NCI-H526 (cell line): ENCODE measurements around the gene WDR82.

Experiments
- DNase-seq, 2 experiments: peaks; one replicate each; lab custom pipeline; 2025; lab: John Stamatoyannopoulos, UW

The WDR82 gene

DNA sequence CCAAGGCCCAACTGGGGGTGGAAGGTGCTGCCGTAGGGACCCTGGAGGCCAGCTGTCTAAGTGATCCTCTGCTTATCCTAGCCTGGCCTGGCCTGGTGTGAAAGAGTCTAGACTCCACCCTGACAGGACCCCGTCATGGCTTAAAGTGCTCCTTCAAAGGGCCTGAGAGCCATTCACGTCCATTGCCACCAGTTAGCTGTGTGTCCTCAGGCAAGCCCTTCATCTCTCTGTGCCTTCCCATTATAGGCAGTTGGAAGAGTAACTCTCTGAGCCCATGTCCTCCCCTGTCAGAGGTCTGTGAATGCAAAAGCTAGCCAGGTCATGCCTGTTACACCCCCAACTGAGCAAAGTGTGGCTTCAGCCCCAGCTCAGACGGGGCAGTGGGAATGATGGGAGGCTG lies 28.5 kb upstream of the WDR82 start:
- DNase-seq, result no peak

DNA sequence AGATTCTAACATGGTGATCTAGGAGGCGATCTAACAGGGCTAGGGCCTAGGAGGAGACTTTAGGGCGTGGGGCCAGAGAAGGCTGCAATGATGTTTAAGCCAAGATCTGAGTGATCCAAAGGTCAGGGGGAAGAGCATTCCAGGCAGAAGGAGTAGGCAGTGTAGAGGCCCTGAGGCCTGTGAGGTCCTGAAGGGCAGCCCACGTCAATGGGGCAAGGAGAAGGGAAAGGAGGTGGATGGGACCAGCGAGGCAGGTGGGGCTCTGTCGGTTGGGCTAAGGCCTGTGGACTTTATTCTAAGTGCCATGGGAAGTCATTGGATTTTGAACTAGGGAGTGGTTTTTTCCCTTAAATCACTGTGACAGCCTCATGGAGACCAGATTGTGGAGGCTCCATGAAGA lies 27.5 kb upstream of the WDR82 start:
- DNase-seq, result no peak

DNA sequence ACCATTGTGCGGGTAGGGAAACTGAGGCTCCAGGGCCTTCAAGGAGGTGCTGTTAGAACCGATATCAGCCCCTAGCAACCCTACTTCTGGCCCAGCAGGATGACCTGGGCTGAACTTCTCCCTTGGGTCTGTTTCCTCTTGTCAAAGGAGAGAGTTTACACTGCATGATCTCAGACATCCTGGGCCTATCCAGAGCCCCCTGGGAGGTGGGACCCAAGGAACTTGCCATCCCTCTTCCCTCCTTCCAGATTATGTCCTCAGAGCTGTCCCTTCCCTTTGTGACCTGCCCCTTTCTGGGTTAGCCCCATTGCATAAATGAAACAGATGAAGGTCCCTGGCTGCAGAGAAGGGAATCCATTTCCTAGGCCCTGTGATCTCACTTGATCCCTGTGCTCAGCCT lies 25.4 kb upstream of the WDR82 start:
- DNase-seq, result no peak

DNA sequence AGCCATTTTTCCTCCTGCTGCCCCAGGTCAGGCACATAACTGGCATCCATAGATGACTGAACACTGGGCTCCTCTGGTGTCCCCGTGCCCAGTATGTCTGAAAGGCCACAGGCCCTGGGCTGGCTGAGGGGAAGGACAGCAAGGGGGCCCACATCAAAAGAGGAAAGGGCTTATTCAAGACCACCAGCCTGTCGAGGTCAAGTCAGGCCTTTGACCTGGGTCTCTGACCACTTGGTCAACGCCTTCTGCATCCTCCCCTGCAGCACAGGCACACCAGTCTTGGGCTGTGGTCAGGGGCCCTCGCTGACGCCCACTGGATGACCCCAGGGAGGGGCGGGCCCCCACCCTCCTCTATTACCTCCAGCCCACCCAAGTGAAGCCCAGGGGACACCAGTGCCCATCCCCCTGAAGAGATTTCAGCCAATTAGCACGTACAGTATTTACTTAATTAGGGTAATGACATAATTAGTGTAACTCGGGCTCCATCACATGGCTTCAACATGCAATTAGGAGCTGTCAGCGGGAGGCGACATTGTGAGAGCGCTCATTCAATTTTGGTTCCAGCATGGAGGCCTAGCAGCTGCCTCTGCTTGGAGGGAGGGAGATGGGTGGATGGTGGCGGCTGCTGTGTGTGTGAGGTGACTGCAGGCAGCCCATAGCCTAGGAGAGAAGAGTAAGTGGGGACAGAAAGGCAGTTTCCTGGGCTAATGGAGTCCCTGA lies 24.1 kb upstream of the WDR82 start:
- DNase-seq, result no peak

DNA sequence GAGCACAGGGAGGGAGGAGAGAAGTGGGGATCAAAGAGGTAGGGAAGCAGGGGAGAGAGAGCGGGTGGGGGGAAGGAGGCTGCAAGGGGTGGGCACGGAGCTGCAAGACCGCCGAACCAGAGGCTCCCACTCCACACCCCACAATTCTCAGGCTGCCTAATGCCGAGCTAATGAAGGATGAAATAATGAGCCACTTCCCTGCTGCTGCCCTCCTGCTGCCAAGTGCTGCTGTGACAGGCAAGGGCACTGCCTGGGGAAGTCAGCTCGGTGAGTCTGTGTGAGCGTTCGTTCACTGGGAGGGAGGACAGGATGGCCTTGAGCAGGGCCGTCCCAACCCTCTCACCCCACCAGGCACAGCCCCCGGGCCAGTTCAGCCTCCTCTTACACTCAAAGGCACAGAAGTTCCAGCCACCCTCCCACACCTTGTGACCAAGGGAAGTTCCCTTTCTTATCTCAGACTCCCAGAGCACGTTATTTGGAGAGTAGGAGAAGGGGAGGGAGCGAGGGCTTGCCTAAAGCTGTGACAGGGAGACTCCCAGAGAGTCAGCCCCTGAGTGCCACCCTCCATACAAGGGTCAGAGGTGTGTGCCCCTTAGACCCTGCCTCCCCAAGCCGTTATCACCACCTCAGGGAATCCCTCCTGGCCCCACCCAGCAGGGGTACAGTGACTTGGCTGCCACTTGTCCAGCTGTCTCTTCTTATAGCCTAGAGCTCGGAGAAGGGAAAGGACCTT lies 21.6 kb upstream of the WDR82 start:
- peak in 1 of 2 experiments; percentile 42 for DNase-seq

DNA sequence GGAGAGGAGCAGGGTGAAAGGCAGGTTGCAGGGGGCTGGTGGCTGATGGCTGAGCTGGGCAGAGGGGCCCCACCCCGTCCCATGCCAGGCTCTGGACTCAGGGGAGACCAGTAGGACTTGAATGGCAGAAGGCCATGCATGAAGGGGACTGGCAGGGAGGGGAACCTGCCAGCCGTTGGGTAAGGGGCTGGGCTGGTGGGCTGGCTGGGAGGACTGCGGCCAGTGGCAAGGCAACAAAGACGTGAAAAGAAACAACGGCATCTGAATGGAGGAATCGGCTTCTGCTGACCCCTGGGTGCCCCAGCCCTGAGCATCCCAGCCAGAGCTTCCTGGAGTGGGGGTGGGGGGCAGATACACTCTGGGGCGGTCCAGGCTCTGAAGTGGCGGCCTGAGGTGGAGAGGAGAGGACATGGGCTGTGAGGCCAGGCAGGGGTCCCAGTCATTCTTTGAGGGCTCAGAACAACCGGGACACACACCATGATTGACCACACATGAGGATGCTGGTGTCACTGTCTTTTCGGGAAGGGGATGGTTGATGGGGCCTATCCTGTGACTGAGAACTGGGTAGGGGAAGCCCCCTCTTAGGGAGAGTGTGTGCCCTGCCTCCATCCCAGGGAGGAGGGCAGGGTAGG lies 20.9 kb upstream of the WDR82 start:
- DNase-seq, result no peak

DNA sequence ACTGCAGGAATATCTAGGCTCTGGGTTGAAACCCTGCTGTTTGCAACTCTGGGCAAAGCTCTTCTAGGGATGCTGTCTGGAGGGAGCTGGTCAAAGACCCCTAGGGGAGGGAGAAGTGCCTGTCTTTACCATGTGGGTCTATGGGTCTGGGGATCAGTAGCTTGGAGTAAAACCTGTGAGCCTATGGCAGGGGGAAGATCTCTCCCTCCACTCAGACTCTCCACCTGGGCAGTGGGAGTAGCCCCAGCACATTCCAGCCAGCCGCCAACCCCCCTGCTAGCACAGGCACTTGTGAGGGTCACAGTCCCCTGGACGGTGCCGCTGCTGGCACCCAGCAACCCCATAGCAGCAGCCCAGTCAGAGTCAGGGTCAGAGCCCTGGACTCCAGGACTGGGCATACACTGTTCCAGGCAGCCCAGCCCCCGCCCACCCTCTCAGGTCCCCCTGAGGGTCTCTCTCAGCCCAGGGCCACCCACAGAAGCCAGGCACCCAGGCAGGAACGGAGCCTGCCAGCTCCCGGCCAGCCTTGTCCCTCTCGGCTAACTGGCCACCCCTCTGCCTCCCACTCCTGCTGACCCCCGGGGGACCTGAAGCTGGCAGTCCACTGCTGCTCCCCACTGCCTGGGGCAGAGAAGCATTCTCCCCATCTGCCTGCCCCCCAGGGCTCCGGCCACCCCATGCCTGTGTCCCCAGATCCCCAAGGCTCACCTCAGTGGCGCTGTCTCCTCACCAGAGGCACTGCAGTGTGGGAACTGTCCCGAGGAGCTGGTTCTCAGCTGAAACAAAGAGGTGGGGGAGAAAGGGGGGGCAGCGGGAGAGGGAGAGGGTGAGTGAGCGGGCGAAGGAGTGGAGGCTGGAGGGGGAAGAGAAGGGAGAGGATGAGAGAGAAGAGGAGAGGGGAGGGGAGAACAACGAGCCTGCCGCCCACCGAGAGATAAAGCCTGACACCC lies 20.0 kb upstream of the WDR82 start:
- no peak for DNase-seq

DNA sequence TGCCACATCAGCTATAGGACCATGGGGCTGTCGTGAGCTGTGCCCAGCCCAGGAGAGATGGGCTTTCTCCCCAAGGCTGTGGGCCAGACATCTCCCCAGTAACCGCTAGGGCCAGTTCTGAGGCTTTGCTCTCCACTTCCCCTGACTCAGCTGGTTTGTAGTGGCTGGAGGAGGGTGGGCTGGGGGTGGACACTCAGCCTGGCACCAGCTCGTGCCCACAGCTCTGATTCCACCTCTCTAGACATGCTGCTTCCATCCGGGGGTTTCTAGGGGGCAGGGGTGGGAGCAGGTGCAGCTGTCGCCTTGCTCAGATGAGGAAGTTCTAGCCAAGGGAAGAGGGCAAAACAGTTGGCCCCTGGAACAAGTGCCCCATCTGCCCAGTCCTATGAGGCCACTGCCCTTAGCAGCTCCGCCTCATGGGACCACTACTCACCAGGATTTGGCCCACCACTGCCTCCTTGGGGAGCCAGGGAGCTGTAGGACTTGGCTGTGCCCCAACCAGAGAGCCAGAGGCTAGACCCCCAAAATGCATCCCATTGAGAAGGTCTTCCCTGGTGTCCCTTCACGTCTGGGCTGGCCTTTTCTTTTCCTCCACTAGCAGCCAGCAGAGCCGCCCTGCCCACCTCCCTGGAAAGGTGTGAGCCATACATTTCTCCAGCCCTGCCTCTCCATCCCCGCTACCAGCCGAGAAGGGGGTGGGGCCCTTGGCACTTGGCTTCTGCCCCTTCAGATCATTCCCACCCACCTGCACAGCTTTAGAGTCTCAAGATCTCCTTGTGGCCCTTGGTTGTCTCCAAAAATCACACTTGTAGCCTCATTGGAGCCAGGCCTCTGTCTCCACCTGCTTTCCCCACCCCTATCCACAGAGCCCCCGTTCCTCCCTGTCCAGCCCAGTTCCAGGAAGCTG lies 19.0 kb upstream of the WDR82 start:
- no peak for DNase-seq

DNA sequence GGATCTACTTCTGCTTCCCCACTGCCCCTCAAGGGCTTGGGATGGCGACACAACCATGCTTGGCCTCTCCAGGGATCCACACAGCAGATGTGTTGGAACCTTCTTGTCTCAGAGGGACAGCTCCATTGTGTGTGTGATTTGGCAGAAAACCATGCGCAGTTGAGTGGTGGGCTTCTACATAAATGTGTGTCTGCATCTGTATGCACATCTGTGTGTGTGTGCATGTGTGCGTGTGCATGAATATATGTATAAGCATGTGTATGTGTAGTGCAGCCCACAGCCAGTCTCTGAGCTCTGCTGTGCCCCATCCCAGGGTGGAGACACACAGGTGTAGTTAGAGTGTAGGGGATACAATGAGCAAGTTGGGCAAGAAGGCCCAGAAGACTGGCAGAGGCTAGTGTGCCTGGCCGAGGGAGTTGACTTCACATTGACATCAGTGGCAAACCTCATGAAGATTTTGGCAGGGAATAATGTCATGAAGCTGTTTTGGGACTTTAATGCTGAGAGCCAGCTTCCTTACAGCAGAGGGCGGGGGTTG lies 17.3 kb upstream of the WDR82 start:
- DNase-seq, result no peak

DNA sequence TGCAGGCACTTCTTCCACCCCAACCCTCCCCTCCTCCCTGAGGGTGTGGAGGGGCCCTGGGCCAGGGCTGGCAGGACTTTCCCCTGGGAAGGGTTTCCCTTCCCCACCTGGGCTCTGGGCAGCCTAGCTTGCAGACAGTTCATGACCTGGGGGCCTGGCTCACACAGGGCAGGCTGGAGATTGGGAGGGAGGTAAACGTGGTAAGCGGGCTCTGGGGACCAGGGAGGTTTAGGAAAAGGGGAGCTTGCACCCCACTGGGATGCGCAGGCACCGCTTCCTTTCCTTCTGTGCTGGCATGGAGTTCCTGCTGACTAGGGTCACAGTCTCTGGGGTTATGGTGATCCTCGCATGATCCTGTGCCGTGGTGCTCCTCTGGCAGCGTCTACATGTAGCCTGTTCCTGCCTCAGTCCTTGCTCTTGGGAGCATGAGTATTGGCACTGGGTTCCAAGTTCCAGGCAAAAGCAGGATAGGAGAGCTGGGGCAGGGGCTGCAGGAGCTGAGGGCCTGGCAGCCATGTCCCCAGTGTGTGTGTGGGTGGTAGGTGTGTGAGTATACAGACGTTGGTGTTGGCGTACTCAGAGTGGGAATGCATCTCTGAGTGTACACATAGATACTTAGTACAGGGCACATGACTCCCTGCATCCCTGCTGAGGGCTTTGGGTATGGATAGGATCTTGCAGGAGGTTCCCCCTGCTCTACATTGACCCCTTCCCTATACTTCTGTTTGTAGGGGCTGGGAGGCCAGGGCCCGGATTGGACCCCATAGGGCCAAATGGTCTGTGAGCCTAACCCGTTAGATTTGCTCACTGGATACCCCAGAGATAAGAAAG lies 16.1 kb upstream of the WDR82 start:
- no peak for DNase-seq

DNA sequence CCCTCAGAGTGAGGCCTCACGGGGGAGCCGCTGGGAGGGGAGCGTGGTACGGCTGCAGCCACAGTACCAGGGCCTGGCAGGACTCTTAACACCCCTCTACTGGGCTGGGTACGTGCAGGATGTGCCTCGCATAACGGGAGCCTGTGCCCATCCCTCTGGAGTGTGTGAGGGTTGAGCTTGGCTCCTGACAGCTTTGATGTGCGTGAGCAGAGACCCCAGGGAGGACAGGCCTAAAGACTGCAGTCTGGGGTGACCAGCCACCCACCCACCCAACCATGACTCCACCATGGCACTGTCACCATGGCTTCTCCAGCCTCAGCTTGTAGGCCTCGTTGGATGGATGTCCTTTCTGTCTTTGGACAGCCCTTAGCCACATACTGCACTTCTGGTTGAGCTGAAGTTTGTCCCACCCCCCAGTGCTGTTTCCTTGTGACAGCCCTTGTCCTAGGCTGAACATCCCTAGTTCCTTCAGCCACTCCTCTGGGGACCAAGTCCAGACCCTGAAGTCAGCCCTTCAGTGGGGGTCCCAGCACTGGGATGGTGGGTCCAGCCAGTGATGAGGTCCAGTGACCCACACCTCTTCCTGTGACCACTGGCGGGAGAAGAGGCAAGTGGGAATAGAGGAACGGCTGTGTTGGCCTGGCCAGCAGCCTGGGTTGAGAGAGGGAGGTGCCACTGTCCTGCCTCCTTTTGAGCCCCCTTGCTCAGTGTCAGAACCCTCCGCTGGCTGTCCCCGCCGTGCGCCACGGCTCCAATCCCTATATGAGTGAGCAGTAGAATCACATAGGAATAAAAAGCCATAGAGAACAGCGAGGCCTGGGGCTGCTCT lies 15.3 kb upstream of the WDR82 start:
- DNase-seq, result no peak

DNA sequence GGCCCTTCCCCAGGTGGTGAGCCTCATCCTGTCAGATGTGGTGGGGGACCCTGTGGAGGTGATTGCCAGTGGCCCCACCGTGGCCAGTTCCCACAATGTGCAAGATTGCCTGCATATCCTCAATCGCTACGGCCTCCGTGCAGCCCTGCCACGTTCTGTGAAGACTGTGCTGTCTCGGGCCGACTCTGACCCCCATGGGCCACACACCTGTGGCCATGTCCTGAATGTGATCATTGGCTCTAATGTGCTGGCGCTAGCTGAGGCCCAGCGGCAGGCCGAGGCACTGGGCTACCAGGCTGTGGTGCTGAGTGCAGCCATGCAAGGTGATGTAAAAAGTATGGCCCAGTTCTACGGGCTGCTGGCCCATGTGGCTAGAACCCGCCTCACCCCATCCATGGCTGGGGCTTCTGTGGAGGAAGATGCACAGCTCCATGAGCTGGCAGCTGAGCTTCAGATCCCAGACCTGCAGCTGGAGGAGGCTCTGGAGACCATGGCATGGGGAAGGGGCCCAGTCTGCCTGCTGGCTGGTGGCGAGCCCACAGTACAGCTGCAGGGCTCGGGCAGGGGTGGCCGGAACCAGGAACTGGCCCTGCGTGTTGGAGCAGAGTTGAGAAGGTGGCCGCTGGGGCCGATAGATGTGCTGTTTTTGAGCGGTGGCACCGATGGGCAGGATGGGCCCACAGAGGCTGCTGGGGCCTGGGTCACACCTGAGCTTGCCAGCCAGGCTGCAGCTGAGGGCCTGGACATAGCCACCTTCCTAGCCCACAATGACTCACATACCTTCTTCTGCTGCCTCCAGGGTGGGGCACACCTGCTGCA lies 14.0 kb upstream of the WDR82 start:
- no peak for DNase-seq

DNA sequence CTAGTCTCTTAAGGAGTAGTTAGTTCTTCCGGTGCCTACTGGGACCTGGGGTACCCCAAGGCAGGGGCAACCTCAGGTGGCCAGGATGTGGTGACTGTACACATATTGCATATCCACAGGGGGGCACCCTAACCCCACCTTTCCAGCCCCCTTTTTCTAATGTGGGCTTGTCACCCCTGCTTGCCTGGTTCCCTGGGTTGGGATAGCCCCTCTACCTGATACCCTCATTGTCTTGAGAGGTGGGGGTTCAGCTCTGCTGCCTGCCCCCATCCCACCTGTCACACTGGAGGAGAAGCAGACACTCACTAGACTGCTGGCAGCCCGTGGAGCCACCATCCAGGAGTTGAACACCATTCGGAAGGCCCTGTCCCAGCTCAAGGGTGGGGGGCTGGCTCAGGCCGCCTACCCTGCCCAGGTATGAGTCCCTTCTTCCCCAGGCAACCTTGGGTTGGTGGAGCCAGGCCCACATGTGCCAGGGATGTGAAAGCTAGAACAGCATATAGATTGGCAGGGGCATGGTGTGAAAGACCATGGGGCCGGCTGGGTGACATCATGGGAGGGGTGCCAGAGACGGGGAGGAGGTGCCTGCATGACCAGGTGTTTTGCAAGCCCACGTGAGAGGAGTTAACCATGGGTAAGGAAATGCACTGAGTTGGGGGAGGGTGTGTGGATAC lies 13.2 kb upstream of the WDR82 start:
- peak in 1 of 2 experiments; percentile 38 for DNase-seq

DNA sequence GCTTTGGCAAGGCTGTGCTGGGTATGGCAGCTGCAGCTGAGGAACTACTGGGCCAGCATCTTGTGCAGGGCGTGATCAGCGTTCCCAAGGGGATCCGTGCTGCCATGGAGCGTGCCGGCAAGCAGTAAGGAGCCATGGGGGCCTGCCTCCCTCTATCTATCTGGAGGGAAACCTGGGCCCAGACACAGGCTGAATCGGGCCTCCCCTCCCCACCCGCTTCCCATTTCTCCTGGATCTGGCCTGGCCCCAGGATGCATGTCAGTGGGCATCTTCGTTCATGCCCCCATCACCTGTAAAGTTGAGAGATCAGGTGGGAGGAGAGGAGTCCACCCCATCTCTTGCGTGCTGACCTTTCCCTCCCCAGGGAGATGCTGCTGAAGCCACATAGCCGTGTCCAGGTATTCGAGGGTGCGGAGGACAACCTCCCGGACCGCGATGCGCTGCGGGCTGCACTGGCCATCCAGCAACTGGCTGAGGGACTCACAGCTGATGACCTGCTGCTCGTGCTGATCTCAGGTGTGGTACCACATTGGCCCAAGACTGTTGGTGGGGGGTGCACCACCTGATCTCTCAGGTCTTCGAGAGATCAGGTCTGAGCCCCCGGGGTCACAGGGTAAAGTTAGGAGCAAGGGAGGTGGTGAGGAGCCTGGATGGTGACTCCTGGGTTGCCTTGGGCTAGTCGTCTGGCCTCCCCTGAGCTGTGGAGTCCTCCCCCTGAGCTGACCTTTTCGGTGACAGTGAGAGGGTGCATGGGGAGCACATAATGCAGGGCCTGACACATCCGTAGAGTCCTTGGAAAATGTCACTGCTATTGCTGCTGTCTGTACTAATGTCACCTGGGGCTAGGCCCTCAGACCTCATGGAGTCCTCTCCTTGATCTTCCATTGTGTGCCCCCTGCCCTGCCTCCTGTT lies 12.4 kb upstream of the WDR82 start:
- no peak for DNase-seq

DNA sequence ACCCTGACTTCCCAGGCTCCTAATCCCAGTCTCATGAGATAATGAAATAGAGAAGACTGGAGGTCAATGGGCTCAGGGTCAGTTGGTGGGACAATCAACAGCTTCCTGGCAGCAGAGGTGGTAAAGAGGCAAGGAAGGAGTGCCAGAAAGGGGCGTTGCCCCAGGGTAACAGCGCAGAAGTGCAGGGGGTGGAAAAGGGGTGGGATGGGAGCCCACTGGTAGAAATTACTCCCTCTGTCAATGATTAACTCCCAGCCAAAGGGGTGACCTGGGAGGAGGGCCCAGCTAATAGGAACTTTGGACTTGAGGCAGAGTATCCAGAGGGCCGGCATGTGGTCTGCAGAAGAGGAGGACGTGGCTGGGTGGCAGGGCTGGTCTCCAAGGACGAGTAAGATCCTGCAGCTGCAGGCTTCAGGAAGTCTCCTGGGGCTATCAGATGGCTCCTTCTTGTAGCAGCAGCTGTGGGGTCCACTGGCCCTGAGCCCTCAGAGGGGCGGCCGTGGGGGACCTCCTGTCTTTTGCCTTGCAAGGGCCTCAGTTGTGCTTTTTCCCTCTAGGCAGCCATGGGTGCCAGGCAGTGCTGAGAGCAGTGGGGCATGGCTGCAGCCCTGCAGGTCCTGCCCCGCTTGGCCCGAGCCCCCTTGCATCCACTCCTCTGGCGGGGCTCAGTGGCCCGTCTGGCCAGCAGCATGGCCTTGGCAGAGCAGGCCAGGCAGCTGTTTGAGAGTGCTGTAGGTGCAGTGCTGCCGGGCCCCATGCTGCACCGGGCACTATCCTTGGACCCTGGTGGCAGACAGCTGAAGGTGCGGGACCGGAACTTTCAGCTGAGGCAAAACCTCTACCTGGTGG lies 11.5 kb upstream of the WDR82 start:
- DNase-seq, result peak; percentile 10 to 70
